GM23248 (cell line): ENCODE measurements around the gene GLA. TPM values are rescaled to one million over a fixed set of nuclear protein-coding genes. Genes with fewer than 3 reads are reported as not detected.

ENCODE experiments used
- DNase-seq: peaks from one replicate; pipeline ENCODE4 v3.0.0-alpha.2; 2015
- H2AFZ ChIP-seq: fragments of 200-600 bp; sonication (generic); 2 replicates; pipeline ENCODE4 v1.6.1; 2016; ENCODE audit warnings: antibody characterized with exemption
- H3F3A ChIP-seq: fragments of 200-600 bp; sonication (generic); 2 replicates; pipeline ENCODE4 v1.6.1; 2016; ENCODE audit warnings: mild to moderate bottlenecking, antibody characterized with exemption, mixed run types; ENCODE audit not compliant: insufficient read depth
- H3K27ac ChIP-seq: fragments of 200-600 bp; sonication (generic); 2 replicates; pipeline ENCODE4 v1.5.1; 2016; ENCODE audit warnings: mild to moderate bottlenecking
- H3K27me3 ChIP-seq: fragments of 200-600 bp; sonication (generic); replicated peaks from 2 replicates; pipeline ENCODE4 v1.6.1; 2016; ENCODE audit warnings: mild to moderate bottlenecking; ENCODE audit not compliant: insufficient read depth
- H3K36me3 ChIP-seq: fragments of 200-600 bp; sonication (generic); 2 replicates; pipeline ENCODE4 v1.6.1; 2016; ENCODE audit warnings: low read depth, mild to moderate bottlenecking
- H3K4me1 ChIP-seq: fragments of 200-600 bp; sonication (generic); 2 replicates; pipeline ENCODE4 v1.6.1; 2016; ENCODE audit warnings: mild to moderate bottlenecking; ENCODE audit not compliant: insufficient read depth
- H3K4me2 ChIP-seq: fragments of 200-600 bp; sonication (generic); one replicate; pipeline ENCODE4 v1.6.1; 2016; ENCODE audit warnings: mild to moderate bottlenecking; ENCODE audit not compliant: unreplicated experiment
- H3K4me3 ChIP-seq: fragments of 200-600 bp; sonication (generic); 2 replicates; pipeline ENCODE4 v1.5.1; 2016; ENCODE audit warnings: mild to moderate bottlenecking
- H3K79me2 ChIP-seq: fragments of 200-600 bp; sonication (generic); 2 replicates; pipeline ENCODE4 v1.6.1; 2016; ENCODE audit warnings: mild to moderate bottlenecking; ENCODE audit not compliant: insufficient read depth
- H3K9ac ChIP-seq: fragments of 200-600 bp; sonication (generic); 2 replicates; pipeline ENCODE4 v1.6.1; 2016; ENCODE audit warnings: mild to moderate bottlenecking
- H3K9me2 ChIP-seq: fragments of 200-600 bp; sonication (generic); 2 replicates; pipeline ENCODE4 v1.6.1; 2016; ENCODE audit warnings: mixed run types, mild to moderate bottlenecking, moderate library complexity; ENCODE audit not compliant: insufficient read depth
- H3K9me3 ChIP-seq: fragments of 200-600 bp; sonication (generic); one replicate; pipeline ENCODE4 v1.6.1; 2017; ENCODE audit warnings: low read depth
- H4K20me1 ChIP-seq: fragments of 200-600 bp; sonication (generic); 2 replicates; pipeline ENCODE4 v1.6.0; 2016; ENCODE audit not compliant: insufficient read depth
- EZH2 ChIP-seq: fragments of 200-600 bp; sonication (generic); IDR thresholded peaks from 2 replicates; pipeline ENCODE4 v1.6.1; 2018; ENCODE audit warnings: antibody characterized with exemption, mild to moderate bottlenecking; ENCODE audit not compliant: insufficient read depth, poor library complexity, severe bottlenecking
- EZH2phosphoT487 ChIP-seq: fragments of 200-600 bp; sonication (generic); IDR thresholded peaks from 2 replicates; pipeline ENCODE4 v1.6.1; 2018; ENCODE audit warnings: antibody characterized with exemption, moderate library complexity, mild to moderate bottlenecking, low read depth; ENCODE audit not compliant: insufficient read depth
- WGBS, 2 experiments: methylation state at CpG; one replicate each; pipeline ENCODE4 v1.1.6; 2015 to 2017; ENCODE audit warnings: low lambda C conversion rate in 2 of 2, low coverage in 1 of 2; ENCODE audit errors: missing lambda C conversion rate in 2 of 2; 5-methylcytosine and 5-hydroxymethylcytosine counted together
- in situ Hi-C: fragments of 300-500 bp; cut with MboI; formaldehyde crosslinking; loops from 2 replicates; pipeline ENCODE4 v1.15.0; 2020
- polyA plus RNA-seq: library from polyadenylated mRNA; unstranded; fragments of >200 nt; fragmentation: Nextera tagmentation; extraction: Ambion mirVana; gene quantifications from 2 replicates; pipeline ENCODE4 v1.2.1, GENCODE V29; 2016
- total RNA-seq: library from RNA; depleted of rRNA; stranded (reverse); fragments of >200 nt; shearing (Covaris generic); gene quantifications from 2 replicates; pipeline ENCODE4 v1.2.3, GENCODE V29; 2014

The GLA gene
- total and polyA plus RNA-seq, 2 experiments from 2014 or later: 20.4 to 36.6 TPM

DNA sequence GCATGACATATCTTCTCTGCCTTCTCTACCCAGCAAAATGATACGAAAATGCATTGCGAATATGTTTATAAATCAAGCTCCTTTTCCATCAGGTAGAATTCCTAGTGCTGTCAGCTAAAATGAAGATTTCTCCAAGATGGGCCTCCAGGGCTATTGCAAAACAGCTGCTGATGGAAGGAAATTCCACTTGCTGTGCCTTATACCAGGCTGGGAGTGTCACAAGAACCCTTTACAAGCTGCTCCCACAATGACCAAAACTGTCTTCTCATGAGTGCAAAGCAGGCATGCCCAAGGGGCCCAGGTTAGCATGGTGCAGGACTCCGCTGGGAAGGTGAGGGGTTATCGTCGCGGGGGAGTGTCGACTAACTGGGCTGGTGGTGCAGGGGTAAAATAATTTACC lies 9.0 kb upstream of the GLA start:
- H3K36me3 ChIP-seq: no peaks in the 10 kb centered on the region
- no peak for DNase-seq
- H3K27me3 ChIP-seq: no peaks in the 10 kb centered on the region
- H3K9ac ChIP-seq: no peak overlapping the region
- H3K9me3 ChIP-seq: no peaks in the 10 kb centered on the region
- no peak overlapping the region for H2AFZ ChIP-seq
- H3K4me1 ChIP-seq: peaks cover 7% of the 10 kb centered on the region; the same call in 1 of the 2 replicates
- H4K20me1 ChIP-seq: no peaks in the 10 kb centered on the region
- in situ Hi-C loops: loop anchor here (25.0 kb wide), 1 partner anchor 221 kb away; no protein-coding TSS in a partner anchor
- H3K79me2 ChIP-seq: peaks cover 31% of the 10 kb centered on the region
- 94 to 100% methylated on average over 7 of the region's 7 CpGs for WGBS, 2 experiments
- H3K9me2 ChIP-seq: no peaks in the 10 kb centered on the region
- H3K4me2 ChIP-seq: no peak overlapping the region
- no peak overlapping the region for H3K27ac ChIP-seq
- no peak for TF ChIP-seq EZH2phosphoT487
- no peak for TF ChIP-seq EZH2
- H3F3A ChIP-seq: 0 out of 2 replicates have a peak, but pooled peaks cover 4% of the 10 kb centered on the region
- no peak overlapping the region for H3K4me3 ChIP-seq

GRCh38 chrX:101415180-101416145 lies 7.7 kb upstream of the GLA start:
- no peaks in the 10 kb centered on the region for H3K9me2 ChIP-seq
- H3F3A ChIP-seq: 0 out of 2 replicates have a peak, but pooled peaks cover 4% of the 10 kb centered on the region
- H3K4me2 ChIP-seq: peak overlapping the region; percentile 20
- peak; percentile 66 for DNase-seq
- no peaks in the 10 kb centered on the region for H3K27me3 ChIP-seq
- H3K79me2 ChIP-seq: peaks cover 43% of the 10 kb centered on the region
- peaks cover 13% of the 10 kb centered on the region; the same call in 1 of the 2 replicates for H3K4me1 ChIP-seq
- in situ Hi-C loops: loop anchor here (25.0 kb wide), 1 partner anchor 222 kb away; no protein-coding TSS in a partner anchor
- no peaks in the 10 kb centered on the region for H4K20me1 ChIP-seq
- H2AFZ ChIP-seq: 0 out of 2 replicates have a peak overlapping the region, but pooled peaks have one; percentile 24
- WGBS, 2 experiments: 14 to 20% methylated on average over 8 to 10 of the region's 12 CpGs
- H3K36me3 ChIP-seq: no peaks in the 10 kb centered on the region
- TF ChIP-seq EZH2: no peak
- no peak for TF ChIP-seq EZH2phosphoT487
- no peaks in the 10 kb centered on the region for H3K9me3 ChIP-seq
- H3K27ac ChIP-seq: peak overlapping the region; percentile 43
- H3K9ac ChIP-seq: peak overlapping the region; percentile 18; the same call in 1 of the 2 replicates
- H3K4me3 ChIP-seq: no peak overlapping the region

GRCh38 chrX:101411984-101412383 lies 4.3 kb upstream of the GLA start:
- H3K9me3 ChIP-seq: no peaks in the 10 kb centered on the region
- no peaks in the 10 kb centered on the region for H3K9me2 ChIP-seq
- no peak overlapping the region for H3K4me2 ChIP-seq
- H3K27me3 ChIP-seq: no peaks in the 10 kb centered on the region
- no peaks in the 10 kb centered on the region; the same call in 1 of the 2 replicates for H4K20me1 ChIP-seq
- H3K4me3 ChIP-seq: no peak overlapping the region
- no peak for DNase-seq
- H3K4me1 ChIP-seq: peaks cover 21% of the 10 kb centered on the region; the same call in 1 of the 2 replicates
- 0 out of 2 replicates have a peak, but pooled peaks cover 4% of the 10 kb centered on the region for H3F3A ChIP-seq
- peaks cover 67% of the 10 kb centered on the region for H3K79me2 ChIP-seq
- no peak overlapping the region for H3K27ac ChIP-seq
- no peak for TF ChIP-seq EZH2phosphoT487
- TF ChIP-seq EZH2: no peak
- 42 to 47% methylated on average over 10 of the region's 10 CpGs for WGBS, 2 experiments
- no peak overlapping the region for H2AFZ ChIP-seq
- H3K36me3 ChIP-seq: no peaks in the 10 kb centered on the region
- no peak overlapping the region for H3K9ac ChIP-seq
- in situ Hi-C loops: loop anchor here (25.0 kb wide), 1 partner anchor 225 kb away; no protein-coding TSS in a partner anchor

GRCh38 chrX:101410461-101410860 lies 2.7 kb upstream of the GLA start:
- peak; percentile 22 for DNase-seq
- H3K4me2 ChIP-seq: peak overlapping the region; percentile 99
- no peaks in the 10 kb centered on the region for H3K27me3 ChIP-seq
- H3K9me2 ChIP-seq: no peaks in the 10 kb centered on the region
- H3K4me3 ChIP-seq: peak overlapping the region; percentile 93
- H2AFZ ChIP-seq: no peak overlapping the region
- H3K4me1 ChIP-seq: 0 out of 2 replicates have a peak, but pooled peaks cover 24% of the 10 kb centered on the region
- H3K27ac ChIP-seq: peak overlapping the region; percentile 27; the same call in 1 of the 2 replicates
- in situ Hi-C loops: loop anchor here (25.0 kb wide), 1 partner anchor 227 kb away; no protein-coding TSS in a partner anchor
- H3F3A ChIP-seq: 0 out of 2 replicates have a peak, but pooled peaks cover 4% of the 10 kb centered on the region
- peak overlapping the region; percentile 100 for H3K9ac ChIP-seq
- no peaks in the 10 kb centered on the region; the same call in 1 of the 2 replicates for H4K20me1 ChIP-seq
- no peaks in the 10 kb centered on the region for H3K36me3 ChIP-seq
- TF ChIP-seq EZH2: no peak
- TF ChIP-seq EZH2phosphoT487: no peak
- H3K79me2 ChIP-seq: peaks cover 81% of the 10 kb centered on the region
- WGBS, 2 experiments: 58 to 61% methylated on average over 7 of the region's 7 CpGs
- H3K9me3 ChIP-seq: no peaks in the 10 kb centered on the region
